ENCODE data around the gene ZFP57.
"Not testable (repeated sequence)": the region's sequence is repeated elsewhere in the genome, so short reads cannot be mapped to it uniquely, and the experiment has no call there.

ZFP57 gene

GRCh38 chr6:29696147-29697125 is 15.5 kb upstream of the ZFP57 start:
- no peak for DNase-seq (ENCODE audit: low read depth)

- DNase-seq (ENCODE audit: low read depth), result no peak
These were observed 13.7 kb upstream of the ZFP57 start for GRCh38 chr6:29694637-29695036.

- DNase-seq (ENCODE audit: low read depth), result no peak
These were observed 4.9 kb upstream of the ZFP57 start for GRCh38 chr6:29685718-29686326.

GRCh38 chr6:29681811-29682210 is 859 bp upstream of the ZFP57 start:
- no peak for DNase-seq (ENCODE audit: low read depth)

GRCh38 chr6:29680416-29680815 is 536 bp downstream of the ZFP57 start:
- no peak for DNase-seq (ENCODE audit: low read depth)

- no peak for DNase-seq (ENCODE audit: low read depth)
These were observed 990 bp downstream of the ZFP57 start for GRCh38 chr6:29679962-29680361.

GRCh38 chr6:29678114-29678513 is 2.8 kb downstream of the ZFP57 start:
- DNase-seq (ENCODE audit: low read depth), result no peak

GRCh38 chr6:29676981-29677601 is 3.9 kb downstream of the ZFP57 start:
- no peak for DNase-seq (ENCODE audit: low read depth)

- no peak for DNase-seq (ENCODE audit: low read depth)
These were observed 5.4 kb downstream of the ZFP57 start for GRCh38 chr6:29675561-29675960.

- no peak for DNase-seq (ENCODE audit: low read depth)
These were observed 6.9 kb downstream of the ZFP57 start for GRCh38 chr6:29674008-29674407.

GRCh38 chr6:29673161-29673560 is 7.8 kb downstream of the ZFP57 start:
- DNase-seq (ENCODE audit: low read depth), result no peak

- DNase-seq (ENCODE audit: low read depth), result not testable (repeated sequence)
These were observed 8.8 kb downstream of the ZFP57 start for GRCh38 chr6:29672116-29672515.

- no peak for DNase-seq (ENCODE audit: low read depth)
These were observed 9.9 kb downstream of the ZFP57 start for GRCh38 chr6:29671026-29671425.

- DNase-seq (ENCODE audit: low read depth), result no peak
These were observed 13.8 kb downstream of the ZFP57 start for GRCh38 chr6:29667158-29667557.

GRCh38 chr6:29666826-29667130 is 14.2 kb downstream of the ZFP57 start:
- DNase-seq (ENCODE audit: low read depth), result no peak

- DNase-seq (ENCODE audit: low read depth), result no peak
These were observed 14.8 kb downstream of the ZFP57 start for GRCh38 chr6:29665942-29666825.

- DNase-seq (ENCODE audit: low read depth), result no peak
These were observed 17.5 kb downstream of the ZFP57 start for GRCh38 chr6:29663300-29664042.

- not testable (repeated sequence) for DNase-seq (ENCODE audit: low read depth)
These were observed 19.3 kb downstream of the ZFP57 start for GRCh38 chr6:29661502-29662141.

GRCh38 chr6:29661071-29661470 is 19.9 kb downstream of the ZFP57 start:
- no peak for DNase-seq (ENCODE audit: low read depth)

GRCh38 chr6:29656798-29657197 is 24.2 kb downstream of the ZFP57 start, which contains the start of gene MOG:
Gene MOG, plus strand, starts transcription at chr6:29657092. Its CDS starts 118 bp downstream, at chr6:29657210.
- DNase-seq (ENCODE audit: low read depth), result no peak

- DNase-seq (ENCODE audit: low read depth), result no peak
These were observed 24.8 kb downstream of the ZFP57 start for GRCh38 chr6:29656157-29656556.

Data from activated T-helper 9 cell treated with anti-CD3 and anti-CD28 coated beads, Interleukin-2, amount 50 U/mL, for 16 hours (primary cell).